ENCODE measurements around the gene CCL4L2. TPM values are rescaled to one million over a fixed set of nuclear protein-coding genes. Genes with fewer than 3 reads are reported as not detected.
"Not testable (repeated sequence)": the region's sequence is repeated elsewhere in the genome, so short reads cannot be mapped to it uniquely, and the experiment has no call there.

Gene CCL4L2
- total and polyA plus RNA-seq, 2 donors (not counting 3 experiments of a cell fraction or from before 2014, with no cell fraction given) = not detected

DNA sequence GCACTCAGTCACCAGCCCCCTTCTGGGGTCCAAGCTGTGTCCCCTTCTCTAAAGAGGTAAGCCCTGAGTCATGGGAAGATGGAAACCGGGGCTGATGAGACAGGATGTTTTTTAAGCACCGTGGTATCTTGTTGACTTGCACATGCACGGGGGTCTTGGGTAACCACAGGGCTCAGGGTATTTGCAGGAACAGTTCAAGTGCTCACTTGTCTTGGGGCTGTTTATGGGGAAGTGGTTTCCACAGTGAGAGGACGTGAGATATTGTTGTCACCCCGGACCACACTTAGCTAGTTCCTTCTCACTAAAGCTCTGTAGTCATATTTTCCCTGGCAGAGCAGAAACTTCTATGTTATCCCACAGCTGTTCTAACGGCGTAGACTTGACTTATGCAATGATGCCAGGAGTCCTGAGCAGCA, 22.0 kb upstream of the CCL4L2 start:
- FAIRE-seq = no peak
- intact Hi-C loops (cut with micrococcal nuclease) = no loop called here
- POLR2A ChIA-PET = no interaction called here

DNA sequence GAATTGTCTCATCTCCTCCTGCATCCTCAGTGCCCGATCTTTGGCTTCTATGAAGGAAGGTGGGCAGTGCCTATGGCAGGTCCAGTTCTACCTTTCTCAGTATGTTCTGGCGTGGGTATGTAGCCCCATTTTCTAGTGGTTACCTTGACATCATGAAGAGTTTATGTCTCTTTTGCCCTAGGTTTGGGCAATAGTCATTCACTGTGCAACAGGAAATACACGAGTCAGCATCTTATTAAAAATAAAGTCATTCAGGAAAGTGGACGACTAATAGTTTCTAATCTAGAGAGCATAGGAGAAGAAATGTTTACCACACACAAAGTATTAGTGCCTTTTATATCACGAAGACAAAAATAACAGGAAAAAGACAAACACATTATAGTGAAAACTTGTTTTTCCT, 20.9 kb upstream of the CCL4L2 start:
- BruUV-seq (replicated peaks); H3K9ac ChIP-seq (replicated peaks; ENCODE audit: extremely low read depth, insufficient read depth, low read length); H3K4me1 ChIP-seq (ENCODE audit: control insufficient read depth, extremely low read depth, insufficient read depth, low read length); H3K9me3 ChIP-seq (replicated peaks; ENCODE audit: control insufficient read depth, insufficient read depth, low read length); H3K27me3 ChIP-seq (ENCODE audit: control insufficient read depth in 2 of 2, insufficient read depth in 2 of 2, low read length in 2 of 2); H3K4me2 ChIP-seq (ENCODE audit: insufficient read depth, low read length); H3K27ac ChIP-seq (ENCODE audit: insufficient read depth, low read depth, low read length); dilution Hi-C loops (cut with MboI; ENCODE audit: extremely low pct_ligation_motif_present, low sequenced_read_pairs); CTCF ChIA-PET; DNase-seq (ENCODE audit: low read depth, low spot score); POLR2A ChIA-PET; H3K4me3 ChIP-seq (replicated peaks in 1 of 3; ENCODE audit: insufficient read depth in 1 of 3, low read depth in 1 of 3, low read length in 3 of 3); H3K79me2 ChIP-seq (ENCODE audit: control insufficient read depth, insufficient read depth, low read length); H4K20me1 ChIP-seq (replicated peaks; ENCODE audit: control insufficient read depth, extremely low read depth, insufficient read depth, low read length); H2AFZ ChIP-seq (ENCODE audit: low read depth, low read length); FAIRE-seq; H3K9me1 ChIP-seq (replicated peaks; ENCODE audit: control insufficient read depth, extremely low read depth, insufficient read depth, low read length); intact Hi-C loops (cut with micrococcal nuclease); H3K36me3 ChIP-seq (ENCODE audit: control insufficient read depth in 2 of 2, extremely low read depth in 1 of 2, insufficient read depth in 2 of 2, low read length in 2 of 2): not testable (repeated sequence)

More for the DNA sequence above, 22.0 kb upstream of the CCL4L2 start:
- peaks cover 0 to 6% of the 10 kb centered on the region in 2 experiments for H3K27me3 ChIP-seq (ENCODE audit: control insufficient read depth in 2 of 2, insufficient read depth in 2 of 2, low read length in 2 of 2)
- H3K9me1 ChIP-seq (replicated peaks; ENCODE audit: control insufficient read depth, extremely low read depth, insufficient read depth, low read length) = no peaks in the 10 kb centered on the region
- no peaks in the 10 kb centered on the region for H3K9me3 ChIP-seq (replicated peaks; ENCODE audit: control insufficient read depth, insufficient read depth, low read length)
- BruUV-seq (replicated peaks) = no TSS peak
- H3K4me2 ChIP-seq (ENCODE audit: insufficient read depth, low read length) = no peak overlapping the region
- no peaks in the 10 kb centered on the region for H3K4me1 ChIP-seq (ENCODE audit: control insufficient read depth, extremely low read depth, insufficient read depth, low read length)
- H4K20me1 ChIP-seq (replicated peaks; ENCODE audit: control insufficient read depth, extremely low read depth, insufficient read depth, low read length) = no peaks in the 10 kb centered on the region
- dilution Hi-C loops (cut with MboI; ENCODE audit: extremely low pct_ligation_motif_present, low sequenced_read_pairs) = no loop called here
- H3K36me3 ChIP-seq (ENCODE audit: control insufficient read depth in 2 of 2, extremely low read depth in 1 of 2, insufficient read depth in 2 of 2, low read length in 2 of 2) = no peaks in the 10 kb centered on the region
- CTCF ChIA-PET = no interaction called here
- H2AFZ ChIP-seq (ENCODE audit: low read depth, low read length) = no peak overlapping the region
- H3K4me3 ChIP-seq (replicated peaks in 1 of 3; ENCODE audit: insufficient read depth in 1 of 3, low read depth in 1 of 3, low read length in 3 of 3) = no peak overlapping the region
- H3K27ac ChIP-seq (ENCODE audit: insufficient read depth, low read depth, low read length) = no peak overlapping the region
- DNase-seq (ENCODE audit: low read depth, low spot score) = no peak
- no peaks in the 10 kb centered on the region for H3K79me2 ChIP-seq (ENCODE audit: control insufficient read depth, insufficient read depth, low read length)
- TF ChIP-seq, protein P1, sequence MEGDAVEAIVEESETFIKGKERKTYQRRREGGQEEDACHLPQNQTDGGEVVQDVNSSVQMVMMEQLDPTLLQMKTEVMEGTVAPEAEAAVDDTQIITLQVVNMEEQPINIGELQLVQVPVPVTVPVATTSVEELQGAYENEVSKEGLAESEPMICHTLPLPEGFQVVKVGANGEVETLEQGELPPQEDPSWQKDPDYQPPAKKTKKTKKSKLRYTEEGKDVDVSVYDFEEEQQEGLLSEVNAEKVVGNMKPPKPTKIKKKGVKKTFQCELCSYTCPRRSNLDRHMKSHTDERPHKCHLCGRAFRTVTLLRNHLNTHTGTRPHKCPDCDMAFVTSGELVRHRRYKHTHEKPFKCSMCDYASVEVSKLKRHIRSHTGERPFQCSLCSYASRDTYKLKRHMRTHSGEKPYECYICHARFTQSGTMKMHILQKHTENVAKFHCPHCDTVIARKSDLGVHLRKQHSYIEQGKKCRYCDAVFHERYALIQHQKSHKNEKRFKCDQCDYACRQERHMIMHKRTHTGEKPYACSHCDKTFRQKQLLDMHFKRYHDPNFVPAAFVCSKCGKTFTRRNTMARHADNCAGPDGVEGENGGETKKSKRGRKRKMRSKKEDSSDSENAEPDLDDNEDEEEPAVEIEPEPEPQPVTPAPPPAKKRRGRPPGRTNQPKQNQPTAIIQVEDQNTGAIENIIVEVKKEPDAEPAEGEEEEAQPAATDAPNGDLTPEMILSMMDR (IDR thresholded peaks at IDR 0.05; ENCODE audit: extremely low read depth in 1 of 2, insufficient read depth in 1 of 2, low read depth in 1 of 2, low read length in 2 of 2) = no peak
- TF ChIP-seq POLR2A (IDR thresholded peaks at IDR 0.05; ENCODE audit: low read depth, low read length) (no peak), MYC (IDR thresholded peaks at IDR 0.05; ENCODE audit: low read depth, low read length) (no peak), GATA2 (IDR thresholded peaks at IDR 0.05; ENCODE audit: insufficient read depth, insufficient read length, low read depth, low read length) (no peak), FOS (IDR thresholded peaks at IDR 0.05; ENCODE audit: borderline replicate concordance, insufficient read depth, low read length) (no peak), JUN (IDR thresholded peaks at IDR 0.05; ENCODE audit: borderline replicate concordance, insufficient read depth, insufficient read length, low read depth) (no peak), EZH2 (IDR thresholded peaks at IDR 0.05; ENCODE audit: borderline replicate concordance, low read depth, low read length, severe bottlenecking) (no peak), POLR2AphosphoS5 (IDR thresholded peaks at IDR 0.05; ENCODE audit: insufficient read depth, low read depth, low read length) (no peak)
- TF ChIP-seq, protein P2, sequence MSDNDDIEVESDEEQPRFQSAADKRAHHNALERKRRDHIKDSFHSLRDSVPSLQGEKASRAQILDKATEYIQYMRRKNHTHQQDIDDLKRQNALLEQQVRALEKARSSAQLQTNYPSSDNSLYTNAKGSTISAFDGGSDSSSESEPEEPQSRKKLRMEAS (IDR thresholded peaks at IDR 0.05; ENCODE audit: insufficient read depth, insufficient read length) = no peak
- no peak overlapping the region for H3K9ac ChIP-seq (replicated peaks; ENCODE audit: extremely low read depth, insufficient read depth, low read length)

Measured in endothelial cell of umbilical vein (primary cell).